ENCODE measurements around the gene GRPEL2.

The GRPEL2 gene

DNA sequence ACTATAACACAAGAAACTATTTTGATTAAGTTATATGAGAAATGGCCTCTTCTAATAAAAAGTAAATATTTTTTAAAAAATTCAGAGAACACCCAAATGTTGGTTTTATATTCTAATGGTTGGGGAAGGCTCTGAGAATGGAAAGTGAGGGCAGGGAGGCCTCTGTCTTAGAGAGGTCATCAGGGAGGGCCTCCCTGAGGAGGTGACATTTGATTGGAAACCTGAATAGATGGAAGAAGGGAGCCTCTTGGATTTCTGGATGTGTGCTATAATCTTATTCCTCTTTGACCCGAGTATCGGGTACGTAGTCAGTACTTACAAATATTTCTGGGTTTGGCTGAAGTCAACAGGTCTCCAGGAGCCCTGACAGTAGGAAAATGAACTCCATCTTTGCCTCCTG lies 26.1 kb upstream of the GRPEL2 start:
- DNase-seq (ENCODE audit: low spot score): no peak

GRCh38 chr5:149320791-149321330 lies 24.4 kb upstream of the GRPEL2 start:
- DNase-seq (ENCODE audit: low spot score): peak; percentile 61

GRCh38 chr5:149322518-149322917 lies 22.8 kb upstream of the GRPEL2 start:
- DNase-seq (ENCODE audit: low spot score): no peak

GRCh38 chr5:149323210-149323609 lies 22.1 kb upstream of the GRPEL2 start:
- no peak for DNase-seq (ENCODE audit: low spot score)

DNA sequence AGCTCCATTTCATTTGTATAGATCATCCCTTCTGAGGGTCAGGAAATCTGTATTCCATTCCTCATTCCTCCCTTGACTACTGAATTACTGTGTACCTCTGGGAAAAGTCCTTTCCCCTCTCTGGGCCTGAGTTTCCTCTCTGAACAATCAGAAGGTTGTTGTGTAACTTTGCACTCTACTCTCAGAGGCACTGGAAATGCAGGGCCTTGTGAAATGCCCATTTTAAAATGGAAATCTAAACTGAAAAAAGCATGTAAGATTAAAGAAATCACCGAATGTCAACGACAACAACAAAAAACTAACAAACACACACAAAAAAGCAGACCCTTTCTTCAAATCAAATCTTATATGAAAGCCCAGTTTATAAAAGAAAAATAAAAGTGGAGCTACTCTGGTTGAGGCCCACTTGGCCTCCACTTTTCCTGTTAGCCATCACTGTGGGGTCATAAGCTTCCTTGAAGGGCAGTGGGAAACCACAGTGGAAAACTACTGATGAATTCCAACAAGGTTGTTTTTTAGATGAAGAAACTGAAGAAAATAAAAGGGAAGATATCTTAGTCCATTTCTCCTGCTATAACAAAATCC lies 21.6 kb upstream of the GRPEL2 start:
- DNase-seq (ENCODE audit: low spot score): no peak

- DNase-seq (ENCODE audit: low spot score): no peak
Measured at GRCh38 chr5:149324641-149325040, 20.7 kb upstream of the GRPEL2 start.

GRCh38 chr5:149325166-149325735 lies 20.0 kb upstream of the GRPEL2 start:
- DNase-seq (ENCODE audit: low spot score): no peak

- DNase-seq (ENCODE audit: low spot score): no peak
Measured at GRCh38 chr5:149325894-149326293, 19.4 kb upstream of the GRPEL2 start.

GRCh38 chr5:149326611-149327010 lies 18.7 kb upstream of the GRPEL2 start:
- DNase-seq (ENCODE audit: low spot score): no peak

- no peak for DNase-seq (ENCODE audit: low spot score)
Measured at GRCh38 chr5:149328177-149328576, 17.1 kb upstream of the GRPEL2 start.

DNA sequence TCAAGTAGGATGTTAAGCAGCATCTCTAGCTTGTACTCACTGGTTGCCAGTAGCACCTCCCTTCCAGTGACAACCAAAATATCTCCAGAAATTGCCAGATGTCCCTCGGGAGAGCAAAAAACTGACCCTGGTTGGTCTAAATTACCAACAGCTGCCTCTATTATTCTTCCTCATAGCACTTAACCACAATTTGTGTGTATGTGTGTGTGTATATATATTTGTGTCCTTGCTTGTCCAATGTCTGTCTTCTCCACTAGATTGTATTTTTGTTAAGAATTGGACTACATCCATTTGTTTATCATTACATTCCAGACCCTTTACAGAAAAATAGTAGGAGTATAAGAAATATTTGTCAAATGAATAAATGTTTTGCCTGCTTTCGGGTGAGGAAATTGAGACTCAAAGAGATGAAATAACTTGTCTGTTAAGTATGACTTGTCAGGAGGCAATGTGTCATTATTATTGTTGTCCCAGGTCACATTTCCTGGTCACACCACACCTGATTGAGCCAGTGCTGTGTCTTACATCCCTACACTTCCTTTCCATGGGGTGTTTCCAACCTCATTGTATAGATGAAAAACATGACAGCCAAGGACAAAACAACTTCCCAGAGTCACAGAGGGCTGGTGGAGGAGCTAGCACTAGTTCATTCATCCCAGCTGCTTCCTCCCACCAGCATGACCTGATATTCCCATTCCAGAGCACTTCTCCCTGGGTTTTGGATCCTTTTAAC lies 11.4 kb upstream of the GRPEL2 start:
- DNase-seq (ENCODE audit: low spot score): no peak

DNA sequence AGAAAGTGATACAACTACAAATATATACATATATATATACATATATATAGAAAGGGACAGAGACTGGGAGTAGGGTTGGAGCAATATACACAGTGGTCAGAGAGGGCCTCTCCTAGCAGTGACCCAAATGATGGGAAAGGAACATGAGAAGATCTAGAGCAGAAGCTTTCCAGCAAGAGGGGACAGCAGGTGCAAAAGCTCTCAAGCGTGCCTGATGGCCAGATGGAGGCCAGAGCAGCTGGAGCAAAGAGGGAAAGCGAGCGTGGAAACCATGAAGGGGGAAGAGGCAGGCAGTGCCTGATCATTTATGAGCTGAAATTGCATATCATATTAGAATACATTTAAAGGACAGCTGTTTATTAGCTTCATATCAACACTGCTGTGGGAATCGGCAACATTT lies 7.6 kb upstream of the GRPEL2 start:
- no peak for DNase-seq (ENCODE audit: low spot score)

- DNase-seq (ENCODE audit: low spot score): no peak
Measured at GRCh38 chr5:149338364-149338763, 6.9 kb upstream of the GRPEL2 start.

- DNase-seq (ENCODE audit: low spot score): no peak
Measured at GRCh38 chr5:149340920-149341319, 4.4 kb upstream of the GRPEL2 start.

- no peak for DNase-seq (ENCODE audit: low spot score)
Measured at GRCh38 chr5:149341876-149342275, 3.4 kb upstream of the GRPEL2 start.

DNA sequence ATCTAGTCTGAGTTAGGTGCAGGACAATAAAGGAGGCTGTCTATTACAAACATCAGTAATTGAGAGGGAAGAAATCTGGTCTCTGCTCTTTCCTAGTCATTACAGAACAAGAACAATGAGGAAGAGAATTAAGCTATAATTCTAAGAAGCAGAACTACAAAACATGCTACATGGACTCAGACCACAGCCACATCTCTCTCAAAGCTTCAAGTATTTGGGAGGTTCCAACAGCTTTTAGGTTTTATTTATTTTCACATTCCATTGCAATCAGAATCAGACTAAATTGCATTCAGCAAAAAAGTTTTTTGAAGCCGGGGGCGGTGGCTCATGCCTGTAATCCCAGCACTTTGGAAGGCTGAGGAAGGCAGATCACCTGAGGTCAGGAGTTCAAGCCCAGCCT lies 1.1 kb upstream of the GRPEL2 start:
- DNase-seq (ENCODE audit: low spot score): no peak

DNA sequence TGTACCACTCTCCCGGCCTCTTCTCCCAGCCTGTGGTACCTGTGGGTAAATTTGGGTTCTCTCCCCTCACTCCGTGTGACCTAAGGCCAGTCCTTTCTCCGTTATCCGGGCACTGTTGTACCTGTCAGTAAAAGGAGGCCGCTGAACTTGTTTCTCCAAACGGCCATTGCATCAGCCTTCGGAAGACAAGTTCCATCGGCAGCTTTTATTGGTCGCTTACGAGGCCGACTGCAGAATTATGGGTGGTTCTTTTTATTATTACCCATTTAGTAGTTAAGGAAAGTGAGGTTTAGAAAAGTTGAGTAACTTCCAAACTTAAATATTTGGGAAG lies 558 bp downstream of the GRPEL2 start:
- no peak for DNase-seq (ENCODE audit: low spot score)

DNA sequence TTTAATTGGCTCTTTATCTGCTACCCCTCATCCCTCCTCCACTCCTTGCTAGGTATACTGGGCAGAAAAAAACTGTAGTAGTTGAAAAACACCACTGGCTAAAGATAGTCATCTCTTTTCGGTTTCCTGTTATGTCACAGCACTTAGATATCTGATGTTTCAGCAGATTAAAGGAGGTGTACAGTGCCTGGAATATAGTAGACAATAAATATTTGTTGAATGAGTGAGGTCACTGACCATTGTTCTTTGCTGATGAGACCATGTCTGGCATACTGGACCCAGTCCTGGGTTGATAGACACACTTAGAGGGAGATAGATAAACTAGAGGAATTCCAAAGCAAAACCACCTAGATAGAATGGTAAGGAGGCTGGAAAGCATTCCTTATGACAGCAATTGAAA lies 3.2 kb downstream of the GRPEL2 start:
- no peak for DNase-seq (ENCODE audit: low spot score)

GRCh38 chr5:149349382-149349781 lies 4.1 kb downstream of the GRPEL2 start:
- DNase-seq (ENCODE audit: low spot score): no peak

DNA sequence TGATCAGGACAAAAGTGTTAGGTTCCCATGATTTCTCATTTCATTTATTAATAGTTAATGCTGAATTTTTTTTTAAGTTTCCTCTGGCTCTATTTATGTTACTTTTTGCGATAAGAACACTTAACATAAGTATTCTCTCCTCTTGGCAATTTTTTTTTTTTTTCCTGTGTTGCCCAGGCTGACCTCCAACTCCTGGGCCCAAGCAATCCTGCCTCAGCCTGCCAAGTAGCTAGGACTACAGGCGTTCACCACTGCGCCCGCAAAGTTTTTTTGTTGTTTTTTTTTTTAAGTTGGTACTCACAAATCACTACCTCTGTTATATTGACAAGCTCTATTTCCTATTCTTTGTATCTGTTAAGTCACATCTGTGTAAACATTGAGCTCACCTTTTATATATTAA lies 6.9 kb downstream of the GRPEL2 start:
- no peak for DNase-seq (ENCODE audit: low spot score)

GRCh38 chr5:149353911-149354310 lies 8.6 kb downstream of the GRPEL2 start:
- no peak for DNase-seq (ENCODE audit: low spot score)

DNA sequence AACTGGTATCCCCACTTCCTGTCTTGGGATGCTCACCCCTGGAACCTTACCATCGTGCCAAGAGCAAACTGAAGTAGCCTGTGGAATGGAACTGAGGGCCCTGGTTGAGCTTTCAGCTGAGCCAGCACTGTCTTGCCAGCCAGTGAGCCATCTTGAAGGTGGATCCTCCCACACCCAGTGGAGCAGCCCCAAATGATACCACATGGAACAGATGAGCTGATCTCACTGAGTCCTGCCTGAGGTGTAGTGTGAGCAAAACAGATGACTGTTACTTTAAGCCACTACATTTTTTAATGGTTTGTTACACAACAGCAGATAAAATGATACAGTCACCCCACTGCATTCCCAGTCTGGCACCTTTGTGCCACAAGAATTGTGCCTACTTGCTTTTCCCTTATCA lies 10.4 kb downstream of the GRPEL2 start:
- DNase-seq (ENCODE audit: low spot score): no peak

GRCh38 chr5:149356391-149356790 lies 11.1 kb downstream of the GRPEL2 start:
- DNase-seq (ENCODE audit: low spot score): no peak
